Uterus (tissue), 4 donors: Measurements from ENCODE around the gene CHKA. TPM values are rescaled to one million over a fixed set of nuclear protein-coding genes. Genes with fewer than 3 reads are reported as not detected.
A peak's percentile ranks its signal among the peaks of the same experiment; 100 is the strongest.

Source experiments
- DNase-seq, 2 donors: peaks; one replicate each; pipeline ENCODE4 v3.0.0-alpha.2; 2019 to 2020
- H3K27ac ChIP-seq, 2 donors: fragments of 200-600 bp; sonication (generic); 1 replicate in 1 of 2; 2 replicates in 1 of 2; pipeline ENCODE4 v1.5.1; 2016 to 2018
- H3K27me3 ChIP-seq, 2 donors: fragments of 200-600 bp; sonication (generic); one replicate each; pipeline ENCODE4 v1.5.1; 2018 to 2019; ENCODE audit warnings: control low read depth in 1 of 2
- H3K36me3 ChIP-seq, 2 donors: fragments of 200-600 bp; sonication (generic); one replicate each; pipeline ENCODE4 v1.5.1; 2019; ENCODE audit warnings: control low read depth in 1 of 2
- H3K4me1 ChIP-seq, 2 donors: fragments of 200-600 bp; sonication (generic); one replicate each; pipeline ENCODE4 v1.5.1; 2018 to 2019; ENCODE audit warnings: control low read depth in 1 of 2
- H3K4me3 ChIP-seq, 2 donors: fragments of 200-600 bp; sonication (generic); 1 replicate in 1 of 2; 2 replicates in 1 of 2; pipeline ENCODE4 v1.5.1; 2018 to 2019; ENCODE audit warnings: mild to moderate bottlenecking in 1 of 2
- H3K9me3 ChIP-seq, 2 donors: fragments of 200-600 bp; sonication (generic); one replicate each; pipeline ENCODE4 v1.5.1; 2019; ENCODE audit warnings: control low read depth in 1 of 2
- CTCF ChIP-seq, 4 experiments: fragments of 200-600 bp in 2 of 4; fragments of 450-650 bp in 2 of 4; sonication (generic) in 2 of 4; IDR thresholded peaks; one replicate each; pipeline ENCODE4 v1.5.1; 2016 to 2019; ENCODE audit warnings: antibody characterized with exemption in 4 of 4, mild to moderate bottlenecking in 2 of 4, moderate library complexity in 1 of 4
- POLR2A ChIP-seq, 2 donors: fragments of 450-650 bp; IDR thresholded peaks; one replicate each; pipeline ENCODE4 v1.6.1; 2016; ENCODE audit warnings: antibody characterized with exemption in 2 of 2, mild to moderate bottlenecking in 1 of 2, moderate library complexity in 1 of 2
- intact Hi-C: fragments of 100-400 bp; cut with DNase I; formaldehyde crosslinking; loops from one replicate; pipeline ENCODE4 v1.15.1; 2023; ENCODE audit warnings: low total_unique reads
- total RNA-seq, 4 donors: library from RNA; depleted of rRNA in 3 of 4; stranded (reverse); fragments of >200 nt in 3 of 4; gene quantifications; one replicate each; pipeline versions ENCODE4 v1.1.0 to v1.2.4, GENCODE V29; 2014 to 2023
- donor health status: DM: yes; HTN: yes; CAD: no.

CHKA gene
- total RNA-seq, 4 donors from 2014 or later = 21.8 to 57.1 (median 30.3) TPM

- intact Hi-C loops = no loop called here
- Histone ChIP-seq H3K27me3 (no peaks in the 10 kb centered on the region), H3K4me3 (no peak overlapping the region), H3K4me1 (no peaks in the 10 kb centered on the region), H3K9me3 (no peaks in the 10 kb centered on the region), H3K27ac (no peak overlapping the region), H3K36me3 (no peaks in the 10 kb centered on the region)
- no peak for DNase-seq
- no peak for TF ChIP-seq CTCF (IDR thresholded peaks at IDR 0.05)
- no peak for TF ChIP-seq POLR2A (IDR thresholded peaks at IDR 0.05)
Observed at GRCh38 chr11:68053981-68054812, 67.0 kb downstream of the CHKA start.

GRCh38 chr11:68053117-68053516 lies 68.1 kb downstream of the CHKA start:
- H3K9me3 ChIP-seq = no peaks in the 10 kb centered on the region
- DNase-seq = no peak
- intact Hi-C loops = no loop called here
- no peak overlapping the region for H3K4me3 ChIP-seq
- TF ChIP-seq CTCF (IDR thresholded peaks at IDR 0.05) = no peak
- no peak for TF ChIP-seq POLR2A (IDR thresholded peaks at IDR 0.05)
- no peaks in the 10 kb centered on the region for H3K27me3 ChIP-seq
- H3K27ac ChIP-seq = no peak overlapping the region
- no peaks in the 10 kb centered on the region for H3K36me3 ChIP-seq
- no peaks in the 10 kb centered on the region for H3K4me1 ChIP-seq

GRCh38 chr11:68052137-68052873 lies 68.9 kb downstream of the CHKA start:
- H3K36me3 ChIP-seq = no peaks in the 10 kb centered on the region
- no peaks in the 10 kb centered on the region for H3K4me1 ChIP-seq
- no peaks in the 10 kb centered on the region for H3K27me3 ChIP-seq
- DNase-seq = no peak
- no peak overlapping the region for H3K4me3 ChIP-seq
- intact Hi-C loops = no loop called here
- H3K27ac ChIP-seq = no peak overlapping the region
- TF ChIP-seq CTCF (IDR thresholded peaks at IDR 0.05) = no peak
- no peak for TF ChIP-seq POLR2A (IDR thresholded peaks at IDR 0.05)
- no peaks in the 10 kb centered on the region for H3K9me3 ChIP-seq

GRCh38 chr11:68051191-68052136 lies 69.7 kb downstream of the CHKA start:
- Histone ChIP-seq H3K4me3 (no peak overlapping the region), H3K4me1 (no peaks in the 10 kb centered on the region), H3K9me3 (no peaks in the 10 kb centered on the region), H3K27ac (no peak overlapping the region), H3K36me3 (no peaks in the 10 kb centered on the region), H3K27me3 (no peaks in the 10 kb centered on the region)
- TF ChIP-seq POLR2A (IDR thresholded peaks at IDR 0.05) (no peak), CTCF (IDR thresholded peaks at IDR 0.05) (no peak)
- peak in 1 of 2 donors; percentile 15 for DNase-seq
- intact Hi-C loops = no loop called here
